Sigmoid colon (tissue), 7 donors: Measurements from ENCODE around the gene XAB2. TPM values are rescaled to one million over a fixed set of nuclear protein-coding genes. Genes with fewer than 3 reads are reported as not detected.

Experiments used
- DNase-seq: peaks from one replicate; pipeline ENCODE4 v3.0.0-alpha.2; 2019
- H3K27ac ChIP-seq, 4 donors: fragments of 200-600 bp; sonication (generic); one replicate each; pipeline ENCODE4 v1.5.1; 2016 to 2019; ENCODE audit warnings: mild to moderate bottlenecking in 1 of 4
- H3K27me3 ChIP-seq, 3 donors: fragments of 200-600 bp; sonication (generic); one replicate each; pipeline ENCODE4 v1.5.1; 2019; ENCODE audit warnings: mild to moderate bottlenecking in 1 of 3
- H3K36me3 ChIP-seq, 4 donors: fragments of 200-600 bp; sonication (generic); one replicate each; pipeline ENCODE4 v1.5.1; 2016 to 2019
- H3K4me1 ChIP-seq, 4 donors: fragments of 200-600 bp; sonication (generic); one replicate each; pipeline ENCODE4 v1.5.1; 2017 to 2019
- H3K4me3 ChIP-seq, 4 donors: fragments of 200-600 bp; sonication (generic); one replicate each; pipeline ENCODE4 v1.5.1; 2017 to 2019; ENCODE audit warnings: mild to moderate bottlenecking in 2 of 4, moderate library complexity in 1 of 4
- H3K9me3 ChIP-seq, 4 donors: fragments of 200-600 bp in 3 of 4; sonication (generic) in 3 of 4; one replicate each; pipeline versions ENCODE4 v1.5.1 to v1.6.1; 2013 to 2019
- CTCF ChIP-seq, 4 experiments: fragments of 450-650 bp in 3 of 4; fragments of 200-600 bp in 1 of 4; IDR thresholded peaks; one replicate each; pipeline ENCODE4 v1.5.1; 2016 to 2019; ENCODE audit warnings: antibody characterized with exemption in 4 of 4, mild to moderate bottlenecking in 3 of 4, moderate library complexity in 2 of 4
- EP300 ChIP-seq, 4 donors: sonication (generic); formaldehyde crosslinking; IDR thresholded peaks; one replicate each; pipeline ENCODE4 v1.6.1; 2017; ENCODE audit warnings: antibody characterized with exemption in 4 of 4
- POLR2A ChIP-seq, 2 donors: fragments of 450-650 bp; IDR thresholded peaks; one replicate each; pipeline ENCODE4 v1.6.1; 2016; ENCODE audit warnings: antibody characterized with exemption in 2 of 2, mild to moderate bottlenecking in 2 of 2, moderate library complexity in 2 of 2
- POLR2AphosphoS5 ChIP-seq, 4 donors: sonication (generic); formaldehyde crosslinking; IDR thresholded peaks; one replicate each; pipeline ENCODE4 v1.6.1; 2017; ENCODE audit warnings: antibody characterized with exemption in 4 of 4
- WGBS, 2 donors: extraction: QIAGEN DNeasy Blood & Tissue Kit; methylation state at CpG; one replicate each; pipeline ENCODE4 v1.1.7; 2013; 5-methylcytosine and 5-hydroxymethylcytosine counted together
- intact Hi-C: fragments of 100-400 bp; cut with DNase I; formaldehyde crosslinking; loops from one replicate; pipeline ENCODE4 v1.15.1; 2023
- polyA plus RNA-seq, 3 donors: library from polyadenylated mRNA; stranded (reverse); fragments of 200-250 nt; gene quantifications; one replicate each; pipeline ENCODE4 v1.2.3, GENCODE V29; 2013
- total RNA-seq, 4 donors: library from RNA; depleted of rRNA; stranded (reverse); fragments of >200 nt; gene quantifications; one replicate each; pipeline ENCODE4 v1.1.0, GENCODE V29; 2016
- donor health status: healthy with polysubstance abuse.
- donor health status: Bipolar disorder and iron deficiency.
- donor health status: healthy.

Gene XAB2
- total and polyA plus RNA-seq, 7 donors, result 9.7 to 38.3 (median 29.9) TPM

GRCh38 chr19:7607874-7608560, 21.3 kb downstream of the XAB2 start:
- intact Hi-C loops, result no loop called here
- no peaks in the 10 kb centered on the region for H3K9me3 ChIP-seq
- no peak overlapping the region for H3K27ac ChIP-seq
- H3K4me1 ChIP-seq, result no peaks in the 10 kb centered on the region
- H3K36me3 ChIP-seq, result no peaks in the 10 kb centered on the region
- H3K4me3 ChIP-seq, result no peak overlapping the region
- DNase-seq, result no peak
- WGBS, 2 donors, result 92 to 95% methylated on average over 25 of the region's 25 CpGs
- TF ChIP-seq EP300 (IDR thresholded peaks at IDR 0.05) (no peak), POLR2AphosphoS5 (IDR thresholded peaks at IDR 0.05) (no peak), CTCF (IDR thresholded peaks at IDR 0.05) (no peak), POLR2A (IDR thresholded peaks at IDR 0.05) (no peak)
- H3K27me3 ChIP-seq, result peaks cover 0 to 26% (median 18%) of the 10 kb centered on the region in 3 donors

- Histone ChIP-seq H3K27me3 (peaks cover 0 to 32% (median 18%) of the 10 kb centered on the region in 3 donors), H3K9me3 (no peaks in the 10 kb centered on the region), H3K4me3 (no peak overlapping the region), H3K27ac (no peak overlapping the region), H3K4me1 (no peaks in the 10 kb centered on the region), H3K36me3 (no peaks in the 10 kb centered on the region)
- DNase-seq, result no peak
- 75 to 88% methylated on average over 10 of the region's 10 CpGs for WGBS, 2 donors
- TF ChIP-seq CTCF (IDR thresholded peaks at IDR 0.05) (no peak), POLR2AphosphoS5 (IDR thresholded peaks at IDR 0.05) (no peak), POLR2A (IDR thresholded peaks at IDR 0.05) (no peak), EP300 (IDR thresholded peaks at IDR 0.05) (no peak)
- intact Hi-C loops, result no loop called here
Observed at GRCh38 chr19:7607212-7607873, 22.0 kb downstream of the XAB2 start.

- 91% methylated on average over 17 of the region's 17 CpGs for WGBS, 2 donors
- no peak for DNase-seq
Observed at GRCh38 chr19:7606289-7606688, 23.1 kb downstream of the XAB2 start.

GRCh38 chr19:7605490-7606222, 23.7 kb downstream of the XAB2 start:
- no peaks in the 10 kb centered on the region for H3K4me1 ChIP-seq
- H3K36me3 ChIP-seq, result no peaks in the 10 kb centered on the region
- peaks cover 0 to 49% (median 18%) of the 10 kb centered on the region in 3 donors for H3K27me3 ChIP-seq
- H3K9me3 ChIP-seq, result no peaks in the 10 kb centered on the region
- no peak for DNase-seq
- no peak overlapping the region for H3K4me3 ChIP-seq
- WGBS, 2 donors, result 73 to 77% methylated on average over 14 of the region's 14 CpGs
- TF ChIP-seq POLR2A (IDR thresholded peaks at IDR 0.05) (no peak), CTCF (IDR thresholded peaks at IDR 0.05) (no peak), EP300 (IDR thresholded peaks at IDR 0.05) (no peak), POLR2AphosphoS5 (IDR thresholded peaks at IDR 0.05) (no peak)
- intact Hi-C loops, result no loop called here
- no peak overlapping the region for H3K27ac ChIP-seq

More at GRCh38 chr19:7606289-7606688, 23.1 kb downstream of the XAB2 start:
- no peak overlapping the region for H3K27ac ChIP-seq
- TF ChIP-seq EP300 (IDR thresholded peaks at IDR 0.05), result no peak
- TF ChIP-seq POLR2AphosphoS5 (IDR thresholded peaks at IDR 0.05), result no peak
- no peak for TF ChIP-seq POLR2A (IDR thresholded peaks at IDR 0.05)
- no peak for TF ChIP-seq CTCF (IDR thresholded peaks at IDR 0.05)
- intact Hi-C loops, result no loop called here
- no peaks in the 10 kb centered on the region for H3K4me1 ChIP-seq
- no peaks in the 10 kb centered on the region for H3K9me3 ChIP-seq
- H3K4me3 ChIP-seq, result no peak overlapping the region
- no peaks in the 10 kb centered on the region for H3K36me3 ChIP-seq
- H3K27me3 ChIP-seq, result peaks cover 0 to 43% (median 18%) of the 10 kb centered on the region in 3 donors
